CD1c-positive myeloid dendritic cell (primary cell): ENCODE measurements around the gene HEXD.

ENCODE experiments used
- DNase-seq: peaks from one replicate; pipeline ENCODE4 v3.0.0-alpha.2; 2016; ENCODE audit errors: extremely low spot score

The HEXD gene

DNA sequence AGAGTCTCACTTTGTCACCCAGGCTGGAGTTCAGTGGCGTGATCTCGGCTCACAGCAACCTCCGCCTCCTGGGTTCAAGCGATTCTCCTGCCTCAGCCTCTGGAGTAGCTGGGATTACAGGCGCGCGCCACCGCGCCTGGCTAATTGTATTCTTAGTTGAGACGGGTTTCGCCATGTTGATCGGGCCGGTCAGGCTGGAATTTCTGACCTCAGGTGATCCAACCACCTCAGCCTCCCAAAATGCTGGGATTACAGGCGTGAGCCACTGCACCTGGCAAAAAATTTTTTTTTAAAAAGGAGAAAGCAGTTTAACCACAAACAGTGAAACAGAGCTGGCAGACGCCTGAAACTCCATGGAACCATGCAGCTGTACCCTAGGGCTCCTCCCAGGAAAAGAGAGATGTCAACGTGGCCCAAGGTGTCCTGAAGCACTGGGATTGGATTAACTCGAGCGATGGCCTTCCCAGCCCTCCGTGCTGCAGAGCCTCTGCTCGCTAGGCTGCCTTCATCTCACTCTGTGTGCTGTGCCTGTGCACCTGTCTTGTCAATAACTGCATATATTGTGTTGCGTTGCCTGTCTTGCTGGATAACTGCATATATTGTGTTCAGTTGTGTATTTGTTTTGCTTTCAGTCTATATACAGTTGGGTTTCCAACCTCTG lies 71.8 kb downstream of the HEXD start:
- DNase-seq = no peak

DNA sequence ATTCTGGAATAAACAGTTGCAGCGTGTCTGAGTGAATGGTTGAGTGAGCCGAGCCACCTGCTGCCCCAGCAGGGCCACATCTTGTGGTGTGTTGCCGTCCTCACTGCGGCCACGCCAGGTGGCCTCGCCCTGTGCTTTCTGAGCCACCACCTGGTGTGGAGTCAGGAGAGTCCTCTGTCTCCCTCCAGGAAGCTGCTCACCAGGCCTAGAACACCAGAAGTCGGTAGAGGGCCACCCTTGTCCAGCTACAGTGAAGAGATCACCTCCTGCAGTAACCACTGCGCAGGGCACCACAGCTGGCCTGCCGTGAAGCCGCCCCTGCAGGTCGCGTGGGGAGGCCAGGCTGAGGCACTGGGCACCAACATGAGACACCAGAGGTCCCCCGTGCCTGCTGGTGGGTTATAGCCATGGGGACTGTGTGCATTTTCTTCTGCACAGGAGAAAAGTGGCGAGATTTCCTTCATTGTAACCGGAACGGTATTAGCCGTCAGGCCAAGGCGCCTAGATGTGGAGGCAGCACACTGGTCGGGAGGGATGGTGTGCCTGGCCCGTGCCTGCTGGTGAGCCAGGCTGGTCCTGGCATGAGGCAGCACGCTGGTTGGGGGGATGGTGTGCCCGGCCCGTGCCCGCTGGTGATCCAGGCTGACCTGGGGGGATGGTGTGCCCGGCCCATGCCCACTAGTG lies 72.5 kb downstream of the HEXD start:
- no peak for DNase-seq

DNA sequence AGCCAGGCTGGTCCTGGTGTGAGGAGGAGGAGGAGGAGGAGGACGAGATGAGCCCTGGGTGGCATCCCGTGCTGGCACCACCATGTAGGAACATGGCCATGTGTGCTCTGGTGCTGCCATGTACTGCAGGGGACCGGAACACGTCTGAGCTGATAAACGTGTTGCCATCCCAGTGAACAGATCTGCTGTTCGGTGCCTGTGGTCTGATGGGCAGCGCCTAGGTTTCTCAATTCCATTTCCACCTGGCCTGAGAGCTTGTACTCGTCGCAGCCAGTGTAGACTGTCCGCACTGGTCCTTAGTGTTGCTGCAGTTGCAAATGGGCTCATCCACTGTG lies 73.0 kb downstream of the HEXD start:
- DNase-seq = no peak

DNA sequence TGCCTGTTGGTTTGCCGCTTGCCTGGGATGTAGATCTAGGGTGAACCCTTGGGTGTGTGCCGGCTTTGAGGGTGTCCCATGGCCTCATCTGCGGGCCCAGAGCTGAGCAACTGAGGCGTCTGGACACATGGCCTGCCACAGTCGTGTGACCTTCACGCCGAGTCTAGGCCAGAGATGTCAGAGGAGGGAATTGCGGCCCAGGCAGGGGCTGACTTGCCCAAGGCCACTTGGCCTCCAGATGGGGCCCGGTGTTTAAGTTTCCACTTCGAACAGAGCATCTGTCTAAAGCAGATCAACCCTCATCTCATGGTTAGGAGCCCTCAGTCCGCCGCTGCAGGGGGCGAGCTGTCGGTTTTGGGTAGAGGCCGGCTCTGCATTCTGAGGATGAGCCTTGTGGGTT lies 73.4 kb downstream of the HEXD start:
- no peak for DNase-seq
